ENCODE results near the gene DYRK1B. TPM values are rescaled to one million over a fixed set of nuclear protein-coding genes. Genes with fewer than 3 reads are reported as not detected.

Gene DYRK1B
- total and polyA plus RNA-seq, 4 donors, result 7.9 to 25.6 (median 20.8) TPM

DNA sequence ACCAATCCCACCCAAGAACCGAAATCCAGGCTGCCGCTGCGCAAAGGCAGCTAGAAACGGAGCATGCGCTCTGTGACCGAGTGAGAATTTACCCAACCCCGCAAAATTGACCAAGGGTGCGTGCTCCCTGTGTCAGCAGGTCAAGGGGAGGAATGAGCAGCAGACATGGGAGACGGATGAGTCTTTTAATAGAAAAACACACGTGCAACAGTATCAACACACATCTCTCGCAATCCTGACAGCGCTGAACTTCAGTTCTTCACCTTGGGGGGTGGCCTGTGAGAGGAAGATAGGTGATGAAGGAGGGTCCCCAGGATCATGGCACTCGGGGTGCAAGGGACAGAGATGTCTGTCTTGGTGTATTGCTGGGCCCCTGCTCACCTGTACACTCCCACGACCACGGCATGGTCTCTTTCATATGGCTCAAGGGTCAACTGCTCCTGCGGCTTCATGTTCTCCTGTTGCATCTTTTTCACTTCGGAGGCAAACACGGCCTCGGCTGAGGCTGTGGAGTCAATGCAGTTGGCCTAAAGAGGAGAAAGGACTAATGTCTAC, 402 bp upstream of the DYRK1B start:
- 46% methylated on average over 19 of the region's 19 CpGs for WGBS, 2 donors
- ATAC-seq (ENCODE audit: insufficient read depth, low FRiP score), result no peak
- Histone ChIP-seq H3K9me3 (ENCODE audit: control insufficient read depth in 4 of 4, insufficient read depth in 3 of 4, low read length in 3 of 4) (no peaks in the 10 kb centered on the region), H3K27ac (ENCODE audit: low read depth in 1 of 2, low read length in 1 of 2) (peak overlapping the region; percentile 24 to 88), H3K27me3 (ENCODE audit: control insufficient read depth in 3 of 3, insufficient read depth in 3 of 3, low read length in 2 of 3) (no peaks in the 10 kb centered on the region), H3K4me3 (no peak overlapping the region), H3K4me1 (ENCODE audit: control insufficient read depth in 5 of 5, insufficient read depth in 5 of 5, low read length in 5 of 5) (peaks cover 6 to 16% (median 8%) of the 10 kb centered on the region in 5 donors), H3K9ac (ENCODE audit: insufficient read depth in 1 of 2, low read length in 2 of 2) (peak overlapping the region in 1 of 2 donors; percentile 80), H3K36me3 (ENCODE audit: control insufficient read depth in 4 of 4, insufficient read depth in 4 of 4, low read length in 4 of 4) (peaks cover 14 to 53% (median 46%) of the 10 kb centered on the region in 4 donors)
- no peak for DNase-seq
- TF ChIP-seq, protein P1, sequence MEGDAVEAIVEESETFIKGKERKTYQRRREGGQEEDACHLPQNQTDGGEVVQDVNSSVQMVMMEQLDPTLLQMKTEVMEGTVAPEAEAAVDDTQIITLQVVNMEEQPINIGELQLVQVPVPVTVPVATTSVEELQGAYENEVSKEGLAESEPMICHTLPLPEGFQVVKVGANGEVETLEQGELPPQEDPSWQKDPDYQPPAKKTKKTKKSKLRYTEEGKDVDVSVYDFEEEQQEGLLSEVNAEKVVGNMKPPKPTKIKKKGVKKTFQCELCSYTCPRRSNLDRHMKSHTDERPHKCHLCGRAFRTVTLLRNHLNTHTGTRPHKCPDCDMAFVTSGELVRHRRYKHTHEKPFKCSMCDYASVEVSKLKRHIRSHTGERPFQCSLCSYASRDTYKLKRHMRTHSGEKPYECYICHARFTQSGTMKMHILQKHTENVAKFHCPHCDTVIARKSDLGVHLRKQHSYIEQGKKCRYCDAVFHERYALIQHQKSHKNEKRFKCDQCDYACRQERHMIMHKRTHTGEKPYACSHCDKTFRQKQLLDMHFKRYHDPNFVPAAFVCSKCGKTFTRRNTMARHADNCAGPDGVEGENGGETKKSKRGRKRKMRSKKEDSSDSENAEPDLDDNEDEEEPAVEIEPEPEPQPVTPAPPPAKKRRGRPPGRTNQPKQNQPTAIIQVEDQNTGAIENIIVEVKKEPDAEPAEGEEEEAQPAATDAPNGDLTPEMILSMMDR (IDR thresholded peaks at IDR 0.05; ENCODE audit: control extremely low read depth, extremely low read depth), result no peak

DNA sequence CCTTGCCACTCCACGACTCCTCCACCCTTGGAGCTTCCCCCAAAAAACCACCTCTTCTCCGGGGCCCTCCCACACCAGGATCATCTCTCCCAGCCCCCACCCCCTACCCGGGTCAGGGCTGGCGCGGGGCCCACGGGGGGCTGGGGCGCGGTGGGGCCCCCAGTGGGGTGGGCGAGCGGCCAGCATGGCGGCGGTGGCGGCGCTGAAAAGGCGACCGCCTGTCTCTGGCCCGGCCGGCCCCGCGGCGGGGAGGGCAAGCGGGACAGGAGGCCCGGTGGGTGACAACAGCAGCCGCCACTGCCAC, 850 bp downstream of the DYRK1B start:
- peaks cover 12 to 51% (median 44%) of the 10 kb centered on the region in 4 donors for H3K36me3 ChIP-seq (ENCODE audit: control insufficient read depth in 4 of 4, insufficient read depth in 4 of 4, low read length in 4 of 4)
- no peaks in the 10 kb centered on the region for H3K27me3 ChIP-seq (ENCODE audit: control insufficient read depth in 3 of 3, insufficient read depth in 3 of 3, low read length in 2 of 3)
- H3K9me3 ChIP-seq (ENCODE audit: control insufficient read depth in 4 of 4, insufficient read depth in 3 of 4, low read length in 3 of 4), result no peaks in the 10 kb centered on the region
- H3K27ac ChIP-seq (ENCODE audit: low read depth in 1 of 2, low read length in 1 of 2), result peak overlapping the region; percentile 69 to 92
- 0 to 2% methylated on average over 15 to 24 of the region's 24 CpGs for WGBS, 2 donors
- peak overlapping the region; percentile 86 for H3K4me3 ChIP-seq
- ATAC-seq (ENCODE audit: insufficient read depth, low FRiP score), result no peak
- H3K9ac ChIP-seq (ENCODE audit: insufficient read depth in 1 of 2, low read length in 2 of 2), result peak overlapping the region; percentile 82 to 90
- H3K4me1 ChIP-seq (ENCODE audit: control insufficient read depth in 5 of 5, insufficient read depth in 5 of 5, low read length in 5 of 5), result peaks cover 6 to 16% (median 8%) of the 10 kb centered on the region in 5 donors
- no peak for DNase-seq
- TF ChIP-seq, protein P1 (IDR thresholded peaks at IDR 0.05; ENCODE audit: control extremely low read depth, extremely low read depth), result no peak

DNA sequence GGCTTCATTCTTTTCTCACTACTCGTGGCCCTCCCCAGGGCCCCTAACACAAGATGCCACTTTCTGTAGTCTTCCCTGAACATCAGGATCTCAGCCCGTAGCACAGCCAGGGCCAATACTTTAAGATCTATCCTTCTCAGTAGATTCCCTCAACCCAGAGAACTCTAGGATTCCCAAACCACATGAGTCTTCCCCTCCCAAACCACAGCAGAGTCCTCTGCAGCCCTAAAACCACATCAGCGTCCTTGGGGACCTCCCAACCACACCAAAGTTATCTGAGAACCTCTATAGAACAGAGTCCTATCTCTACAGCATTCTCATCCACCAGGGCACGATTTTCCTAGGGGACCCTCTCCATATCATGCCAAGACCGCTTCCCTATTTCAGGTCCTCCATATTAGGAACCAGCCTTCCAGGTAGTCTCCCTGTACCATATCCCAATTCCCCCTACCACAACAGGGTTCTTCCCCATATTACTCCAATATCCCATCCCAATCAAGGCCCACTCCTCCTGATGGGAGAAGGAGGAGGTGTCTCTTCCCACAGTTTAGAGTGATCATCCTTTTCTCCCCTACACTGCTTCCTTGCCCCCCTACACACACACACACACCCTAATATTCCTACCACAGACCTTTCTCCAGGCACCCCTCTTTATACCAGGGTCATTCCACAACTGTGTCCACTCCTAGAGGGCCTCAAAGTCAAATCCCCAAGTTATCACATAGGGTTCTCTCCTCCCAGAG, 1.4 kb downstream of the DYRK1B start:
- WGBS, 2 donors, result 59 to 60% methylated on average over 5 of the region's 5 CpGs
- DNase-seq (no peak), ATAC-seq (ENCODE audit: insufficient read depth, low FRiP score) (no peak)
- H3K36me3 ChIP-seq (ENCODE audit: control insufficient read depth in 4 of 4, insufficient read depth in 4 of 4, low read length in 4 of 4), result peaks cover 7 to 52% (median 44%) of the 10 kb centered on the region in 4 donors
- H3K4me1 ChIP-seq (ENCODE audit: control insufficient read depth in 5 of 5, insufficient read depth in 5 of 5, low read length in 5 of 5), result peaks cover 6 to 16% (median 8%) of the 10 kb centered on the region in 5 donors
- peak overlapping the region; percentile 55 to 69 for H3K27ac ChIP-seq (ENCODE audit: low read depth in 1 of 2, low read length in 1 of 2)
- no peaks in the 10 kb centered on the region for H3K9me3 ChIP-seq (ENCODE audit: control insufficient read depth in 4 of 4, insufficient read depth in 3 of 4, low read length in 3 of 4)
- peak overlapping the region; percentile 82 to 90 for H3K9ac ChIP-seq (ENCODE audit: insufficient read depth in 1 of 2, low read length in 2 of 2)
- no peaks in the 10 kb centered on the region for H3K27me3 ChIP-seq (ENCODE audit: control insufficient read depth in 3 of 3, insufficient read depth in 3 of 3, low read length in 2 of 3)
- H3K4me3 ChIP-seq, result no peak overlapping the region
- TF ChIP-seq, protein P1 (IDR thresholded peaks at IDR 0.05; ENCODE audit: control extremely low read depth, extremely low read depth), result no peak
